Measurements from ENCODE around the gene CFAP20DC.

The CFAP20DC gene

GRCh38 chr3:59006634-59007517 lies 42.9 kb downstream of the CFAP20DC start:
- H3K4me3 ChIP-seq (ENCODE audit: low read depth, low read length) = no peak overlapping the region
- DNase-seq (ENCODE audit: low read depth) = no peak
- TF ChIP-seq, protein P1, sequence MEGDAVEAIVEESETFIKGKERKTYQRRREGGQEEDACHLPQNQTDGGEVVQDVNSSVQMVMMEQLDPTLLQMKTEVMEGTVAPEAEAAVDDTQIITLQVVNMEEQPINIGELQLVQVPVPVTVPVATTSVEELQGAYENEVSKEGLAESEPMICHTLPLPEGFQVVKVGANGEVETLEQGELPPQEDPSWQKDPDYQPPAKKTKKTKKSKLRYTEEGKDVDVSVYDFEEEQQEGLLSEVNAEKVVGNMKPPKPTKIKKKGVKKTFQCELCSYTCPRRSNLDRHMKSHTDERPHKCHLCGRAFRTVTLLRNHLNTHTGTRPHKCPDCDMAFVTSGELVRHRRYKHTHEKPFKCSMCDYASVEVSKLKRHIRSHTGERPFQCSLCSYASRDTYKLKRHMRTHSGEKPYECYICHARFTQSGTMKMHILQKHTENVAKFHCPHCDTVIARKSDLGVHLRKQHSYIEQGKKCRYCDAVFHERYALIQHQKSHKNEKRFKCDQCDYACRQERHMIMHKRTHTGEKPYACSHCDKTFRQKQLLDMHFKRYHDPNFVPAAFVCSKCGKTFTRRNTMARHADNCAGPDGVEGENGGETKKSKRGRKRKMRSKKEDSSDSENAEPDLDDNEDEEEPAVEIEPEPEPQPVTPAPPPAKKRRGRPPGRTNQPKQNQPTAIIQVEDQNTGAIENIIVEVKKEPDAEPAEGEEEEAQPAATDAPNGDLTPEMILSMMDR (IDR thresholded peaks at IDR 0.05; ENCODE audit: control insufficient read depth, extremely low read depth, insufficient read depth) = no peak

GRCh38 chr3:59001675-59002074 lies 48.1 kb downstream of the CFAP20DC start:
- TF ChIP-seq, protein P1 (IDR thresholded peaks at IDR 0.05; ENCODE audit: control insufficient read depth, extremely low read depth, insufficient read depth) = no peak
- H3K4me3 ChIP-seq (ENCODE audit: low read depth, low read length) = no peak overlapping the region
- no peak for DNase-seq (ENCODE audit: low read depth)

DNA sequence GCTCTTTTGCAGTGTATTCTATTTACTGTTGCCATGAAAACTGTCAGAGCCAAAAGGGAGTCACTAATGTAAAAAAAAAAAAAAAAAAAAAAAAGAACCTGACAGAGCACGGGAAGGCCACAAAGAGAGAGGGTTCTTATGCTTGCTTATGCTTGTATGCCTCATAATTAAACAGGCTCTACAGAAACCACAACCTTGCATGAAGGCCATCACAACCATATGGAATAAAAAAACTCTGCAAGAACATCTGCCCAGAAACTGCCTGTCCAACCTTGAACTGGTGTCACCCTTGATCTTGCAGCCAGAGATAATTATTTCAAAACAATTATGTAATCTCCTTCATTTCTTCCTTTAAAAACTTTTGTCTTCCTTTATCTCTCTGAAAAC lies 50.1 kb downstream of the CFAP20DC start:
- no peak overlapping the region for H3K4me3 ChIP-seq (ENCODE audit: low read depth, low read length)
- TF ChIP-seq, protein P1 (IDR thresholded peaks at IDR 0.05; ENCODE audit: control insufficient read depth, extremely low read depth, insufficient read depth) = no peak
- no peak for DNase-seq (ENCODE audit: low read depth)

GRCh38 chr3:58999134-58999773 lies 50.6 kb downstream of the CFAP20DC start:
- DNase-seq (ENCODE audit: low read depth) = no peak
- TF ChIP-seq, protein P1 (IDR thresholded peaks at IDR 0.05; ENCODE audit: control insufficient read depth, extremely low read depth, insufficient read depth) = no peak
- H3K4me3 ChIP-seq (ENCODE audit: low read depth, low read length) = no peak overlapping the region

DNA sequence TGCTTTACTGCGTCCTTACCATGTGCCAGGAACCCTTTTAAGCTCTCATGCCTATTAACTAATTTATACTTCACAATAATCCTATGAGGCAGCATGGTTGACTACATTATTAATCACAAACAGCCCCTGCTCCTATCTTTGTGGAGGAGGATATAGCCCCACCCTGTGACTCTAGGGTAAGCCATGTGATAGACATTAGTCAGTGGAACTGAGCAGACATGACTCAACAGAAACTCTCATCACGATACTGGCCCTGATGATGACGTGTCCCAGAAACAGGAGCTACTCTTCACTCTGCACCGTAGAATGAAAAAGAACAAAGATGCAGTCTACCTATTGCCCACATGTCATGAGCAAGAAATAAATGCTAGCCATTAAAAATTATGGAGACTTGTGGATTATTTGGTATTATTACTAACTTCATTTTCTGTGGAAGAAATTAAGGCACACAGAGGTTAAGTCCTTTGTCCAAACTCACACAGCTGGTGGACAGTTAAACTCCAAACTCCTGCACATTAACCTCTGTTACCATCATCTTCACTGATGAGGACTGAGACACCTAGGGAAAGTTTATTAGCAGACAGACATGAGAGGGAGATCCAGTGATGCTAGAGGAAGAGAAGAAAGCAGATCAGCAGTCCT lies 51.2 kb downstream of the CFAP20DC start:
- H3K4me3 ChIP-seq (ENCODE audit: low read depth, low read length) = no peak overlapping the region
- TF ChIP-seq, protein P1 (IDR thresholded peaks at IDR 0.05; ENCODE audit: control insufficient read depth, extremely low read depth, insufficient read depth) = no peak
- no peak for DNase-seq (ENCODE audit: low read depth)

- no peak overlapping the region for H3K4me3 ChIP-seq (ENCODE audit: low read depth, low read length)
These were observed 53.1 kb downstream of the CFAP20DC start for GRCh38 chr3:58996730-58997129.

More at GRCh38 chr3:58996730-58997129, 53.1 kb downstream of the CFAP20DC start:
- DNase-seq (ENCODE audit: low read depth) = no peak
- TF ChIP-seq, protein P1 (IDR thresholded peaks at IDR 0.05; ENCODE audit: control insufficient read depth, extremely low read depth, insufficient read depth) = no peak

Measured in LNCaP clone FGC (cell line).